ENCODE data around the gene DESI1.

GRCh38 chr22:41621099-41621910 lies 462 bp upstream of the DESI1 start, which contains the start of gene XRCC6:
- TF ChIP-seq TAF1 (IDR thresholded peaks at IDR 0.05; ENCODE audit: borderline replicate concordance, insufficient read depth, low read length) = 0 out of 2 replicates have a peak, but pooled peaks have one; percentile 82
- peak; percentile 21; the same call in 1 of the 2 replicates for TF ChIP-seq SIN3A (IDR thresholded peaks at IDR 0.05; ENCODE audit: borderline replicate concordance, insufficient read depth, low read length)
- TF ChIP-seq POLR2AphosphoS5 (IDR thresholded peaks at IDR 0.05; ENCODE audit: low read depth, low read length) = peak; percentile 93

All from PFSK-1 (cell line).